ENCODE results near the gene TMX4. TPM values are rescaled to one million over a fixed set of nuclear protein-coding genes. Genes with fewer than 3 reads are reported as not detected.

The TMX4 gene
- total RNA-seq, 4 donors from 2014 or later: 27.4 to 44.7 (median 31.1) TPM

GRCh38 chr20:7938058-7938457 is 81.5 kb downstream of the TMX4 start:
- TF ChIP-seq, protein P1, sequence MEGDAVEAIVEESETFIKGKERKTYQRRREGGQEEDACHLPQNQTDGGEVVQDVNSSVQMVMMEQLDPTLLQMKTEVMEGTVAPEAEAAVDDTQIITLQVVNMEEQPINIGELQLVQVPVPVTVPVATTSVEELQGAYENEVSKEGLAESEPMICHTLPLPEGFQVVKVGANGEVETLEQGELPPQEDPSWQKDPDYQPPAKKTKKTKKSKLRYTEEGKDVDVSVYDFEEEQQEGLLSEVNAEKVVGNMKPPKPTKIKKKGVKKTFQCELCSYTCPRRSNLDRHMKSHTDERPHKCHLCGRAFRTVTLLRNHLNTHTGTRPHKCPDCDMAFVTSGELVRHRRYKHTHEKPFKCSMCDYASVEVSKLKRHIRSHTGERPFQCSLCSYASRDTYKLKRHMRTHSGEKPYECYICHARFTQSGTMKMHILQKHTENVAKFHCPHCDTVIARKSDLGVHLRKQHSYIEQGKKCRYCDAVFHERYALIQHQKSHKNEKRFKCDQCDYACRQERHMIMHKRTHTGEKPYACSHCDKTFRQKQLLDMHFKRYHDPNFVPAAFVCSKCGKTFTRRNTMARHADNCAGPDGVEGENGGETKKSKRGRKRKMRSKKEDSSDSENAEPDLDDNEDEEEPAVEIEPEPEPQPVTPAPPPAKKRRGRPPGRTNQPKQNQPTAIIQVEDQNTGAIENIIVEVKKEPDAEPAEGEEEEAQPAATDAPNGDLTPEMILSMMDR (IDR thresholded peaks at IDR 0.05; ENCODE audit: low read depth): no peak

DNA sequence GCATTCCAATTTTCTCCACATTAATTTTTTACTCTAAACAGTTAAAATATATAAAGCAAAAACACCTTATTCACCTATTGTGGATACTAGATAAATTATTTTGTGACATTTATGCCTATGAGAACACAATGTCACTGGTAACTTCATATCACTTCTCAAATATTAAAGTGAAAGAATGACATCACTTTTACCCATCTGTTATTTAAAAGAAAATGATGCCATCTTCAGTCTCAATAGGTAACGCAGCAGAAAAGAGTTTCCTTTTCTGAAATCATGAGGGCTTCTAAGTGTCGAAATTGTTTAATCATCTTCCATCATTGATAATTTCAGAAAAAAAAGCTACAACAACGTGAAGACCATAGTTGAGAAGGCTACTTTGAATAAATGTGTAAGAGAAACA is 82.2 kb downstream of the TMX4 start:
- TF ChIP-seq, protein P1 (IDR thresholded peaks at IDR 0.05; ENCODE audit: low read depth): no peak

GRCh38 chr20:7935027-7935551 is 84.5 kb downstream of the TMX4 start:
- TF ChIP-seq, protein P1 (IDR thresholded peaks at IDR 0.05; ENCODE audit: low read depth): no peak

- TF ChIP-seq, protein P1 (IDR thresholded peaks at IDR 0.05; ENCODE audit: low read depth): no peak
Measured at GRCh38 chr20:7933346-7933745, 86.2 kb downstream of the TMX4 start.

DNA sequence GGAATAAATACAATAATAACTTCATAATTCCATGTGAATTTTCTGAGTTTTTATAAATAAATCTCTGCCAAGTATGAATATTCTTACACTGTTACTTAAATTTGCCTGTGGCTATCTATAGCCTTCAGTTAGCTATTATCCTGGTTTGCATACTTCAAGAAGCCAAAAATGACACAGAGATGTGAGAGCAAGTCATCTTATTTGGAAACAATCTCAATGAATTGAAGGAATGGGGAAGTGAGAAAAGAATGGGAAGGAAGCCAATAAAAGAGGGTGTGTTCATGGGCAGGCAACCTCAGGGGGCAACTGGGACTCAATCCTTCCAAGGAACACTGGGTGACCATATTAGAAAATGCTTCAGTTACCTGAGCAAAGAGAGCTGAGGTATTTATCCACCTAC is 89.2 kb downstream of the TMX4 start:
- TF ChIP-seq, protein P1 (IDR thresholded peaks at IDR 0.05; ENCODE audit: low read depth): no peak

Other genes with a start within 250 kb of the TMX4 start
- gene HAO1, start 79.3 kb downstream of the TMX4 start, total RNA-seq: not detected
- gene PLCB1, start 112.5 kb upstream of the TMX4 start, total RNA-seq: 10 to 100 TPM; 14.1 to 26.7 (median 18.4) TPM

Data from subcutaneous adipose tissue (tissue), 4 donors.